ENCODE measurements around the gene KCTD13.
"Not testable (repeated sequence)": the region's sequence is repeated elsewhere in the genome, so short reads cannot be mapped to it uniquely, and the experiment has no call there.

KCTD13 gene

DNA sequence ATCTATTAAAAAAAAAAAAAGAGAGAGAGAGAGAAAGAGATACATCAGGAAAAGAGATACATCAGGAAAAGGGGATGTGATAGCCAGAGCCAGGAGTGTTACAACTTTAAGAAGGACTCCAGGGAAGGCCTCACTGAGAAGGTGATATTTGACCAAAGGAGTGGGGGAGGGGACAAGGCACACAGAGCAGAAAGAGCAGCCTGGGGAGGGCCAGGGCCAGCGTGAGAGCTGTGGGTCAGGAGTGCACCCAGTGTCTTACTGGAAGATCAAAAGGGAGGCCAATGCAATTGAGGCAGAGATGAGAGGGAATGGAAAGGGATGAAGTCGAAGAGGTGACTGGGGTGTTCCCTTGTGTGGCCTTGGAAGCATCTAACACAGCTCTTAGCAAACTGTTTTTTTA is 18.1 kb downstream of the KCTD13 start:
- DNase-seq, result no peak

DNA sequence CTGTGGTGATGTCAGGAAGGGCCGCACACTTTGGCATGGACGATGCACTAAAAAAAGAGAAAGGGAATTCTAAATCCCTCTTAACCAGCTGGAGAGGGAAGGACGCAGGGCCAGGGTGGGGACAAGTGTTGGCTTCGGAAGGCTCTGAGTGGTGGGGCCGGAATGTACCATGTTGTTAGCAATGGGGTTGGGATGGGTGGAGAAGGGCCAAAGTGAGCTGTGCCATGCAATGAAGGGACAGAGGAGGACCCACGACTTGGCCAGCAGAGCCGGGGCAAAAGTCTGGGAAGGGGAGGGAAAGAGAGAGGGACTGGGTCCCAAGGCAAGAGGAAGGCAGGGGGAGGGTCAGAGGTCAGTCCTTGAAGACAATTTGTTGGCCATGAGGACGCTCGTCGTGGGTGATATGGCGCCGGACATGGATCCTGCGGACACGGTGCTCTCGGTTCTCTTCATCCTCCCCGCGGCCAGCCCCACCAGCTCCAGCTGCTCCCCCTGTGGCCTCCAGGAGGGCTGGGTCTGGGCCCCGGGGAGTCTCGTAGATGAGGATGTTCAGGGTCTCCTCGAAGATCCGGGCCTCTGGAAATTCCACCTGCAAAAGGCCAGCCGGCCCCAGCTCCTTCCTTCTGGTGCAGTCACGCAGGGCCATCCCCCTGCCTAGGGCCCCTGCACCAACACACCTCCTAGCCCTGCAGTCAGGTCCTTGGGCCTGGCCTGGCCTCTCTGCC is 19.3 kb downstream of the KCTD13 start:
- DNase-seq, result no peak

DNA sequence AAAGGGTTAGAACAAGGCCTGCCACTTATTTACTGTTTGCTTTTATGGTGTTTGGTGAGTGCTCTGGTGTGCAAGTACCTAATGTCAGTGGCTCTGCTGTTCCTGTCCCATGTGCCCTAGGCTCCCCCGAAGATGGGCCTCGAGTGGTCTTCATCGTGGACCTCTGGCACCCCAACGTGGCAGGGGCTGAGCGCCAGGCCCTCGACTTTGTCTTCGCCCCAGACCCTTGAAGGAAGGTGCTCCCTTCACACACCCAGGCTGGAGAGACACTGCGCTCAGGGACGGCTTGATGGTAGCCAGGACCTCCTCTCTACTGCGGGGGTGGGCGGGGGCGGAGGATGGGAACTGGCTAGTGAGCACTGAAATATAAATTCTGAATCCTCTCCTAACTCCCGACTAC is 20.4 kb downstream of the KCTD13 start:
- DNase-seq, result no peak

- DNase-seq, result no peak
Measured at GRCh38 chr16:29904947-29905346, 21.1 kb downstream of the KCTD13 start.

GRCh38 chr16:29903590-29903989 is 22.4 kb downstream of the KCTD13 start:
- DNase-seq, result no peak

GRCh38 chr16:29901607-29901945 is 24.4 kb downstream of the KCTD13 start:
- no peak for DNase-seq

DNA sequence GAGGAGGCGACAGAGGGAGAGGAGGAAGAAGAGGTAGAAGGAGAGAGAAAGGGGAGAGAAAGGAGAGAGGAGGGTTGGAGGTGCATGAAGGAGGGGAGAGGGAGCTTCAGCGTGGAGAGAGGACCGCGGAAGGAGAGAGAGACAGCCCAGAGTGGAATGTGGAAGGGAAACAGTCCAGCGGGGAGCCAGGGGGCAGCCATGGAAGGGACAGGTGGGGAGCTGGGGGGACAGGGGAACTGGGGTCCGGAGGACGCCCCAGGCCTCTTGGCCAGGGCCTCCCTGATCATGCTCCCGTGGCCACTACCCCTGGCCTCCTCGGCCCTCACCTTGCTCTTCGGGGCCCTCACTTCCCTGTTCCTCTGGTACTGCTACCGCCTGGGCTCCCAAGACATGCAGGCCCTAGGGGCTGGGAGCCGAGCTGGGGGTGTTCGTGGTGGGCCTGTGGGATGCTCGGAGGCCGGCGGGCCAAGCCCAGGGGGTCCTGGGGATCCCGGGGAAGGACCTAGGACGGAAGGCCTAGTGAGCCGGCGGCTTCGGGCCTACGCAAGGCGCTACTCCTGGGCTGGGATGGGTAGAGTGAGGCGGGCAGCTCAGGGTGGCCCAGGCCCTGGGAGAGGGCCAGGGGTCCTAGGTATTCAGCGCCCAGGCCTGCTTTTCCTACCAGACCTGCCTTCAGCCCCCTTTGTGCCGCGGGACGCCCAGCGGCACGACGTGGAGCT is 25.0 kb downstream of the KCTD13 start:
- peak in 1 of 51 donors; percentile 42 for DNase-seq

GRCh38 chr16:29900102-29900887 is 25.7 kb downstream of the KCTD13 start, which contains the start of gene ASPHD1:
Gene ASPHD1, plus strand, starts transcription at chr16:29900488. Its CDS starts 484 bp downstream, at chr16:29900972.
- DNase-seq, result peak; percentile 41 to 95 (median 83)

- DNase-seq, result peak in 45 of 51 donors; percentile 10 to 82 (median 53)
Measured at GRCh38 chr16:29899516-29900101, 26.4 kb downstream of the KCTD13 start, which contains the start of gene SEZ6L2. Gene SEZ6L2, minus strand, starts transcription at chr16:29899550. Its CDS starts 531 bp downstream, at chr16:29899019.

DNA sequence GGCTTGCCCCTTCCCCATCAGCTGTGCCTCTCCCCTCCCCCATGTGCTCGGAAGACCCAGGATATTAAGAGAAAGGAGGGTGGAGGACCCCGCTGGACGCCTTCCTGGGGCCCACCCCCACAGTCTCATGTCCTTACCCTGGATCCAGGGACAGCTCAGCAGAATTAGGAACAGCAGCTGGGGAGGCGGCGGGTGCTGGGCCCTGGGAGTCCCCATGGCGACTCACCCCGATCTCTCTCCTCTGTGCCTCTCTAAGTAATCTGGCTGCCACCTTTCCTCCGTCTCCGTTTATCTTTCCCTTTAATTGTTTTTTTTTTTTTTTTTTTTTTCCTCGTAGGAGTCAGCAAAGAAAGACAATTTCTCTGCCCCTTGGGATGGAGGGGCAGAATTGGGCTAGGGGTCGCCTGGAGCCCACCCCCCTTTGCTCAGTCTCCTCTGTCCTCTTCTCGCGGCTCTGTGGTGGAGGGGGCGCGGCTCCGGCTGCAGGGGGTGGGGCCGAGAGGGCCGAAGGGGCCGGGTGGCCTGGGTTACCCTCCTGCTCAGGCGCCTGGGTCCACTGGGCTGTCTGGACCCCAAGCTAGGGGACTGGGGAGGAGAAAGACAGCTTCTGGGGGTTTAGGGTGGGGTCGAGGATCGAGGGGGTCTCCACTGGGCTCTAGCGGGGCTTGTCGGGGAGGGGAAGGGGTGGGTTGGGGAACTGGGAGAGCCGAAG is 27.1 kb downstream of the KCTD13 start:
- peak in 3 of 51 donors; percentile 27 to 56 (median 42) for DNase-seq

DNA sequence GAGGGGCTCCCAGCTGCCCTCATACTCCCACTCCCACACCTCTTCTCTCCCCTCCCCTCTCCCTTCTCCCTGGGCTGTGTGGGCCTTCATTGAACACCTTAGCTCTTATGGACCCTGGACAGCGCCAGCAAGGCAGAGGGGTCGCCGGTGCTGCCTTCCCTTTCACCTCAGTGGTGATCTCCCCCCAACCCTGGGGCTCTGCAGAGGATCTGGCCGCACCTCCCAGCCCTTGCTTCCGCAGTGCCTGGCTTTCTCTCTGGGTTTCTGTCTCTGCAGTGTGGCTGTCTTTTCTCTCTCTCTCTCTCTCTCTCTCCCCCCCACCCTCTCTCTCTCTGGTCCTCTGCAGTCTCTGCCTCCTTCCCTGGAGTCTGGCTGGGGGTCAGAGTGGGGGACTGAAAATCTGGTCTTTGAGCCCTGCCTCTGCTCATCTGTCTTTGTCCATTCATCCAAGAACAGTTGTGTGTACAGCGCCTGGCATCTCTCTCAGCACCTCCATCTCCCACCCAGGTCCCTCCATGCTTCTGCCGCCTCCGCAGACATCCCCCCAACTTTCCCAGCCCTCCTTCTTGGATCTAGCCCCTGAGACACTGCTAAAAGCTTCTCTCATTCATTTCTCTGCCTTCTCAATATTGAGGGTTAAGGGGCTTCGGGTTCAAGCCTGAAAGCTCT is 27.8 kb downstream of the KCTD13 start:
- DNase-seq, result no peak

DNA sequence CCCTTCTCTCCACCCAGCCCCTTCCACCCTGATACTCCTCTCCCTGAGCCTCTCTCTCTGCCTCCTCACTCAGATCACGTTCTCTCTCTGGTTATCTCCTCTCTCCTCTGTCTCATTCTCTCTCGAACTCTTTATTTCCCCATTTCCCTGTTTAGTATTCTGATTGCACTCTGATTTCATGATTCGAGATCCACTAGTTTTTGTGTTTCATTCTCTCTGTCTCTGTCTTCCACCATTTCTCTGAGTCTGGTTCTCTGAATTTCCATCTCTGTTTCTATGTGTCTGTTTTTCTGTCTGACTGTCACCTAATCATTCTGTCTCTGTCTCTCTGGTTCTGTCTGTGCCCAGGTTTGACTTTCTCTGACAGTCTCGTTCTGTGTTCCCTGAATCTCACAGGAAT is 28.7 kb downstream of the KCTD13 start:
- DNase-seq, result no peak

- no peak for DNase-seq
Measured at GRCh38 chr16:29896841-29897240, 29.2 kb downstream of the KCTD13 start.

DNA sequence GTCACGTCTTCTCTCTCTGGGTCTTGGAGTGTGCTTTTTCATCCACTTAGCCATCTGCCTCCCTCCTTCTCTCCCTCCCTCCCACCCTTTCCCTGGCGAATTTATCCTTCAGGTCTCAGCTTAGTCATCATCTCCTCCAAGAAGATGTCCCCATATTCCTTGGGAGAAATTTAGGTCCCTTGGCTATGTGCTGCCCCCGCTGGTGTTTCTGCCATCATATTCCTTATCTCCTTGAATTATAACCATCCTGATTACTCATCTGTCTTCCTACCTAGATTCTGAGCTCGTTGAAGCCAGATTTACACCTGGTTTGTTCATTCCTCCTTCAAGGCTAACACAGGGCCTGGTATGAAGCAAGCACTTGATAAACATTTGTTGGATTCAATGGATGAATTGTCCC is 31.7 kb downstream of the KCTD13 start:
- DNase-seq, result peak in 1 of 51 donors; percentile 28

GRCh38 chr16:29893553-29893952 is 32.5 kb downstream of the KCTD13 start:
- no peak for DNase-seq

GRCh38 chr16:29892458-29892813 is 33.6 kb downstream of the KCTD13 start:
- DNase-seq, result no peak

DNA sequence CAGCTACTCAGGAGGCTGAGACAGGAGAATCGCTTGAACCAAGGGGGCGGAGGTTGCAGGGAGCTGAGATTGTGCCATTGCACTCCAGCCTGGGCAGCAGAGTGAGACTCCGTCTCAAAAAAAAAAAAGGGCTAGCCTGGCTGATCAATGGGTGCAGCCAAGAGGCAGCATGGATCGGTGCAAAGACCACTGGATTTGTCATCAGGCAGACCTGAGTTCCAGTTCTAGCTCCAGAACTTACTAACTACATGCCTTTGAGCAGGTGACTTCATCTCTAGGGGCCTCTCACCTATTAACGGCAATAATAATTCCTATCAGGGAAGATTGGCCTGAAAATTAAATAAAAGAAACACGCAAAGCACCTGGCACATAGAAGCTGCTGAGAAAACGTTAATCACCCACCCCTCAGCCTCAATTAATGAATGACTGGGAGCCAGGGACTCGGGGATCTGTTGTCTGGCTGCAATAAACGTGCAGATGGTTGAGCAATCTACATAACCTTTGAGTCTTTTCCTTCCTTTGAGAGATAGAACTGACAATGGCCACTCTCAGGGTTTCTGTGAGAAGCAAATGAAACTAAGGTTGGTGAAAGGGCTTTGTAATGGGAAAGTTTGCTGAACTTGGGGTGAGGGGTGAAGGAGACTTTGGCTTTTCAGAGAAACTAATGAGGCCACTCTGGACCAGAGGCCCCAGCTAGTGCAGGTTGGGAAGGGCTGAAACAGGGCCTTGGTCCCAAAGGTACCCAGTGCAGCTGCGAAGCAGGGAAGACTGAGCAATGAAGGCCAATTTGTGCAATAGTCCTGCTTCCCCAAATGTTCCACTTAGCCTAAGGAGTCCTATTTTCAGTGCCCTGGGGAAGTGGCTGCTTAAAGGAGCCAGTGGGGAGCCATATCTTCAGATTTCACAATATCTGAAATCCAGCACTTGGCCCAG is 34.2 kb downstream of the KCTD13 start:
- DNase-seq, result no peak

- not testable (repeated sequence) for DNase-seq
Measured at GRCh38 chr16:29889372-29889771, 36.7 kb downstream of the KCTD13 start.

DNA sequence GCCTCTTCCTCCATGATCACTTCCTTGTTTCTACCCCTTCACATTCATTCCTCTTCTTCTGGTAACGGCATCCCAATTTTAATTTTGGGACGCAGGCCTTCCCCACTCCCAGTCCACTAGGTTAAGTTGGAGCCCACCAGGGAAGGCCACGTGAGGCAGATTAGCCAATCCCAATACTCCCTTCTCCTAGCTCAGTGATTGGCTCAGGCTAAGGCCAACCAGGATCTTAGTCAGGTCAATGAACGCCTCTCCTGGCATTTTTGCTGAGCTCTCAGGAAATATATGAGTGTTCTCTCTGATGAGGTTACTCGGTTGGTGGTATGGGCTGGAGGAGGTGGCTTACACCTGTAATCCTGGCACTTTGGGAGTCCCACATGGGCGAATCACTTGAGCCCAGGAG is 42.0 kb downstream of the KCTD13 start:
- DNase-seq, result no peak

Measured in hypothalamus (tissue), 51 donors.